RWPE1 (cell line): ENCODE measurements around the gene OLIG2.

Experiments used
- CTCF ChIA-PET: fragments of 350-600 bp; sonication (Branson Sonifier 250); formaldehyde crosslinking; extraction: SDS; loops from one replicate; lab custom pipeline; 2021; lab: Yijun Ruan, JAX
- POLR2A ChIA-PET: fragments of 400-600 bp; formaldehyde crosslinking; extraction: SDS; loops from one replicate; lab custom pipeline; 2020; ENCODE audit warnings: antibody characterized with exemption; ENCODE audit not compliant: low non-redundant PET; lab: Yijun Ruan, JAX
- DNase-seq: peaks from one replicate; pipeline ENCODE4 v3.0.0; 2012; ENCODE audit warnings: low spot score
- H3K27ac ChIP-seq: fragments of 450-650 bp; 2 replicates; pipeline ENCODE4 v1.5.1; 2017
- TF ChIP-seq, protein P1 (sequence below): fragments of 450-650 bp; conservative IDR thresholded peaks from 2 replicates; pipeline ENCODE4 v1.5.1; 2017; ENCODE audit warnings: low read depth, mild to moderate bottlenecking

The OLIG2 gene

DNA sequence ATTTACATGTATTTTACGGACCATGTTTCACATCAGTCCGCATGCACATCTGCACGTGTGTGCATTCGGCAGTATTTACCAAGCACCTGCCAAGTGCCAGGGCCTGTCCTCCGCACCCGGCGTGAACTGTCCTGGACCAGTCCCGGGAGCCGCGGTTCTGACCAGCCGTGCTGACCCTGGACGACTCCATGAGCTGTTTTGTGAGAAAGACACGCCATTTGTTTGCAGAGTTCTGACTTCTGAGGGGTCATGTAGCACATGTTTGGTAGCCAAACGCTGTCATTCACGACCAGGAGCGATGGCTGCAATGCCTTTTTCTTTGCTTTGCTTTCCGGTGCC is 3.3 kb upstream of the OLIG2 start:
- POLR2A ChIA-PET: no interaction called here
- H3K27ac ChIP-seq: no peak overlapping the region
- DNase-seq: no peak
- TF ChIP-seq, protein P1, sequence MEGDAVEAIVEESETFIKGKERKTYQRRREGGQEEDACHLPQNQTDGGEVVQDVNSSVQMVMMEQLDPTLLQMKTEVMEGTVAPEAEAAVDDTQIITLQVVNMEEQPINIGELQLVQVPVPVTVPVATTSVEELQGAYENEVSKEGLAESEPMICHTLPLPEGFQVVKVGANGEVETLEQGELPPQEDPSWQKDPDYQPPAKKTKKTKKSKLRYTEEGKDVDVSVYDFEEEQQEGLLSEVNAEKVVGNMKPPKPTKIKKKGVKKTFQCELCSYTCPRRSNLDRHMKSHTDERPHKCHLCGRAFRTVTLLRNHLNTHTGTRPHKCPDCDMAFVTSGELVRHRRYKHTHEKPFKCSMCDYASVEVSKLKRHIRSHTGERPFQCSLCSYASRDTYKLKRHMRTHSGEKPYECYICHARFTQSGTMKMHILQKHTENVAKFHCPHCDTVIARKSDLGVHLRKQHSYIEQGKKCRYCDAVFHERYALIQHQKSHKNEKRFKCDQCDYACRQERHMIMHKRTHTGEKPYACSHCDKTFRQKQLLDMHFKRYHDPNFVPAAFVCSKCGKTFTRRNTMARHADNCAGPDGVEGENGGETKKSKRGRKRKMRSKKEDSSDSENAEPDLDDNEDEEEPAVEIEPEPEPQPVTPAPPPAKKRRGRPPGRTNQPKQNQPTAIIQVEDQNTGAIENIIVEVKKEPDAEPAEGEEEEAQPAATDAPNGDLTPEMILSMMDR: no peak
- CTCF ChIA-PET: interaction anchor here (0.6 kb wide), 1 partner anchor 1236 kb away, joined by 3 read pairs; no protein-coding TSS in a partner anchor

DNA sequence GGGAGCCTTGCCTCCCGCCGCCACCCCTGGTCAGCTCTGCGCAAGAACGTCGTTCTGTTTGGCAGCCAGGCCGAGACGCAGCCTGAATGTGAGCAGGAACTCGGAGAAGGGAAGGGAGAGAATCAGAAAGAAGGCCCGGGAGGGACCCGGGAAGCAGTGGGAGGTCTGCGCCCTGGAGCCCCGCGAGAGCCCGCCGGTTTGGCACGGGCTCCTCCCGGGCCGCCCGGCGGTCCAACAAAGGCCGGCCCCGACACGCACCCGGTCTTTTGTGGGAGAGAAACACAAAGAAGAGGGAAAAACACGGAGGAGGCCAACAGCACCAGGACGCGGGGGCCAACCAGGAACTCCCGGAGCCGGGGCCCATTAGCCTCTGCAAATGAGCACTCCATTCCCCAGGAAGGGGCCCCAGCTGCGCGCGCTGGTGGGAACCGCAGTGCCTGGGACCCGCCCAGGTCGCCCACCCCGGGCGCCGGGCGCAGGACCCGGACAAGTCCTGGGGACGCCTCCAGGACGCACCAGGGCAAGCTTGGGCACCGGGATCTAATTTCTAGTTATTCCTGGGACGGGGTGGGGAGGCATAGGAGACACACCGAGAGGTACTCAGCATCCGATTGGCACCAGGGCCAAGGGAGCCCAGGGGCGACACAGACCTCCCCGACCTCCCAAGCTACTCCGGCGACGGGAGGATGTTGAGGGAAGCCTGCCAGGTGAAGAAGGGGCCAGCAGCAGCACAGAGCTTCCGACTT is 2.7 kb upstream of the OLIG2 start:
- TF ChIP-seq, protein P1: no peak
- H3K27ac ChIP-seq: no peak overlapping the region
- no peak for DNase-seq
- ChIA-PET POLR2A (interaction anchor here (0.6 kb wide), 1 partner anchor 50 kb away, joined by 3 read pairs; no protein-coding TSS in a partner anchor), CTCF (no interaction called here)

DNA sequence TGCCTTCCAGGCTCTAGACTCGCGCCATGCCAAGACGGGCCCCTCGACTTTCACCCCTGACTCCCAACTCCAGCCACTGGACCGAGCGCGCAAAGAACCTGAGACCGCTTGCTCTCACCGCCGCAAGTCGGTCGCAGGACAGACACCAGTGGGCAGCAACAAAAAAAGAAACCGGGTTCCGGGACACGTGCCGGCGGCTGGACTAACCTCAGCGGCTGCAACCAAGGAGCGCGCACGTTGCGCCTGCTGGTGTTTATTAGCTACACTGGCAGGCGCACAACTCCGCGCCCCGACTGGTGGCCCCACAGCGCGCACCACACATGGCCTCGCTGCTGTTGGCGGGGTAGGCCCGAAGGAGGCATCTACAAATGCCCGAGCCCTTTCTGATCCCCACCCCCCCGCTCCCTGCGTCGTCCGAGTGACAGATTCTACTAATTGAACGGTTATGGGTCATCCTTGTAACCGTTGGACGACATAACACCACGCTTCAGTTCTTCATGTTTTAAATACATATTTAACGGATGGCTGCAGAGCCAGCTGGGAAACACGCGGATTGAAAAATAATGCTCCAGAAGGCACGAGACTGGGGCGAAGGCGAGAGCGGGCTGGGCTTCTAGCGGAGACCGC is 2.0 kb upstream of the OLIG2 start:
- CTCF ChIA-PET: no interaction called here

DNA sequence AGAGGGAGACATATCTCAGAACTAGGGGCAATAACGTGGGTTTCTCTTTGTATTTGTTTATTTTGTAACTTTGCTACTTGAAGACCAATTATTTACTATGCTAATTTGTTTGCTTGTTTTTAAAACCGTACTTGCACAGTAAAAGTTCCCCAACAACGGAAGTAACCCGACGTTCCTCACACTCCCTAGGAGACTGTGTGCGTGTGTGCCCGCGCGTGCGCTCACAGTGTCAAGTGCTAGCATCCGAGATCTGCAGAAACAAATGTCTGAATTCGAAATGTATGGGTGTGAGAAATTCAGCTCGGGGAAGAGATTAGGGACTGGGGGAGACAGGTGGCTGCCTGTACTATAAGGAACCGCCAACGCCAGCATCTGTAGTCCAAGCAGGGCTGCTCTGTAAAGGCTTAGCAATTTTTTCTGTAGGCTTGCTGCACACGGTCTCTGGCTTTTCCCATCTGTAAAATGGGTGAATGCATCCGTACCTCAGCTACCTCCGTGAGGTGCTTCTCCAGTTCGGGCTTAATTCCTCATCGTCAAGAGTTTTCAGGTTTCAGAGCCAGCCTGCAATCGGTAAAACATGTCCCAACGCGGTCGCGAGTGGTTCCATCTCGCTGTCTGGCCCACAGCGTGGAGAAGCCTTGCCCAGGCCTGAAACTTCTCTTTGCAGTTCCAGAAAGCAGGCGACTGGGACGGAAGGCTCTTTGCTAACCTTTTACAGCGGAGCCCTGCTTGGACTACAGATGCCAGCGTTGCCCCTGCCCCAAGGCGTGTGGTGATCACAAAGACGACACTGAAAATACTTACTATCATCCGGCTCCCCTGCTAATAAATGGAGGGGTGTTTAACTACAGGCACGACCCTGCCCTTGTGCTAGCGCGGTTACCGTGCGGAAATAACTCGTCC is 1.3 kb upstream of the OLIG2 start:
- TF ChIP-seq, protein P1: no peak
- no peak overlapping the region for H3K27ac ChIP-seq
- POLR2A ChIA-PET: no interaction called here
- CTCF ChIA-PET: no interaction called here
- DNase-seq: no peak

More for the DNA sequence above, 2.0 kb upstream of the OLIG2 start:
- no peak for DNase-seq
- no peak overlapping the region for H3K27ac ChIP-seq
- TF ChIP-seq, protein P1: no peak
- POLR2A ChIA-PET: interaction anchor here (0.6 kb wide), 1 partner anchor 49 kb away, joined by 3 read pairs; no protein-coding TSS in a partner anchor

DNA sequence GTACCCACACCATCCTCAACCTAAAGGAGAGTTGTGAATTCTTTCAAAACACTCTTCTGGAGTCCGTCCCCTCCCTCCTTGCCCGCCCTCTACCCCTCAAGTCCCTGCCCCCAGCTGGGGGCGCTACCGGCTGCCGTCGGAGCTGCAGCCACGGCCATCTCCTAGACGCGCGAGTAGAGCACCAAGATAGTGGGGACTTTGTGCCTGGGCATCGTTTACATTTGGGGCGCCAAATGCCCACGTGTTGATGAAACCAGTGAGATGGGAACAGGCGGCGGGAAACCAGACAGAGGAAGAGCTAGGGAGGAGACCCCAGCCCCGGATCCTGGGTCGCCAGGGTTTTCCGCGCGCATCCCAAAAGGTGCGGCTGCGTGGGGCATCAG is 638 bp upstream of the OLIG2 start:
- no peak for DNase-seq
- CTCF ChIA-PET: no interaction called here
- POLR2A ChIA-PET: no interaction called here
- TF ChIP-seq, protein P1: no peak
- no peak overlapping the region for H3K27ac ChIP-seq

DNA sequence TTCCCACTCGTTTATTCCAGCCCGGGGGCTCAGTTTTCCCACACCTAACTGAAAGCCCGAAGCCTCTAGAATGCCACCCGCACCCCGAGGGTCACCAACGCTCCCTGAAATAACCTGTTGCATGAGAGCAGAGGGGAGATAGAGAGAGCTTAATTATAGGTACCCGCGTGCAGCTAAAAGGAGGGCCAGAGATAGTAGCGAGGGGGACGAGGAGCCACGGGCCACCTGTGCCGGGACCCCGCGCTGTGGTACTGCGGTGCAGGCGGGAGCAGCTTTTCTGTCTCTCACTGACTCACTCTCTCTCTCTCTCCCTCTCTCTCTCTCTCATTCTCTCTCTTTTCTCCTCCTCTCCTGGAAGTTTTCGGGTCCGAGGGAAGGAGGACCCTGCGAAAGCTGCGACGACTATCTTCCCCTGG is 716 bp downstream of the OLIG2 start:
- ChIA-PET POLR2A (no interaction called here), CTCF (no interaction called here)
- TF ChIP-seq, protein P1: no peak
- DNase-seq: no peak
- no peak overlapping the region for H3K27ac ChIP-seq
